ENCODE measurements around the gene BLM. TPM values are rescaled to one million over a fixed set of nuclear protein-coding genes. Genes with fewer than 3 reads are reported as not detected.
"Not testable (repeated sequence)": the region's sequence is repeated elsewhere in the genome, so short reads cannot be mapped to it uniquely, and the experiment has no call there.

Gene BLM
- total and polyA plus RNA-seq, 2 of the 4 experiments (the other 2 are of a cell fraction): 2.5 to 6.5 TPM

DNA sequence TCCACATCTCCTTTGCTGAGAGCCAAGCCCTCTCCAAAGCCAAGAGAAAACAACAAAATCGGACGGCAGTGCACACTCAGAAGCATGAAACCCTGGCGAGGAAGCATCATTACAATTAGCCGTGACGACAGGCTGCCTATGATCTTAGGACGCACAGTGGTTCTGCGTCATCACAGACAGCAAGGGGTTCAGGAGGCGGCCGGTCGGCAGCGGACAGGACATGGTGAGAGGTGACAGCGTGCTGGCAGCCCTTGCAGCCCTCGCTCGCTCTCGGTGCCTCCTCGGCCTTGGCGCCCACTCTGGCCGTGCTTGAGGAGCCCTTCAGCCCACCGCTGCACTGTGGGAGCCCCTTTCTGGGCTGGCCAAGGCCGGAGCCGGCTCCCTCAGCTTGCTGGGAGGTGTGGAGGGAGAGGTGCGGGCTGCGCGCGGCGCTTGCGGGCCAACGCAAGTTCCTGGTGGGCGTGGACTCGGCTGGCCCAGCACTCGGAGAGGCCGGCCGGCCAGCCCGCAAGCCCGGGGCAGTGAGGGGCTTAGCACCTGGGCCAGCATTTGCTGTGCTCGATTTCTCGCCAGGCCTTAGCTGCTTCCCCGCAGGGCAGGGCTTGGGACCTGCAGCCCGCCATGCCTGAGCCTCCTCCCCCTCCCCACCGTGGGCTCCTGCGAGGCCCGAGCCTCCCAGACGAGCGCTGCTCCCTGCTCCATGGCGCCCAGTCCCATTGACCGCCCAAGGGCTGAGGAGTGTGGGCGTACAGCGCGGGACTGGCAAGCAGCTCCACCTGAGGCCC is 108.2 kb downstream of the BLM start:
- H3K36me3 ChIP-seq (ENCODE audit: control insufficient read depth, insufficient read depth, low read length); dilution Hi-C loops (cut with HindIII; ENCODE audit: low sequenced_read_pairs, unreplicated experiment); H3K9me1 ChIP-seq (ENCODE audit: insufficient read depth, low read length); H3K4me3 ChIP-seq (ENCODE audit: insufficient read depth, low read depth, low read length); H3K4me2 ChIP-seq (ENCODE audit: low read depth, low read length); H3K79me1 ChIP-seq (ENCODE audit: low read depth in 1 of 2, low read length in 2 of 2); H2BK120ac ChIP-seq (ENCODE audit: low read depth, low read length); intact Hi-C loops (cut with micrococcal nuclease); H3K9ac ChIP-seq (ENCODE audit: low read depth, low read length); H3K9me3 ChIP-seq (ENCODE audit: control insufficient read depth, insufficient read depth, low read length); DNase-seq; H2AFZ ChIP-seq (replicated peaks; ENCODE audit: low read length, poor library complexity); CTCF ChIA-PET; H3K23ac ChIP-seq (ENCODE audit: low read depth, low read length); H2BK15ac ChIP-seq (ENCODE audit: low read depth, low read length); H3K27ac ChIP-seq (ENCODE audit: insufficient read depth, low read length); H2BK20ac ChIP-seq (ENCODE audit: low read depth, low read length); H3K4ac ChIP-seq (ENCODE audit: low read depth, low read length); H3K56ac ChIP-seq (ENCODE audit: extremely low read depth, insufficient read depth, low read length); H2BK5ac ChIP-seq (ENCODE audit: low read depth, low read length, poor library complexity, severe bottlenecking); BruUV-seq (replicated peaks); in situ Hi-C loops (cut with MboI; ENCODE audit: low sequenced_read_pairs); ATAC-seq (ENCODE audit: low read depth); H4K20me1 ChIP-seq (ENCODE audit: insufficient read depth, low read length); H4K5ac ChIP-seq (ENCODE audit: low read depth, low read length); H3K4me1 ChIP-seq (ENCODE audit: control insufficient read depth, insufficient read depth, low read length); POLR2A ChIA-PET (ENCODE audit: unreplicated experiment); H3K18ac ChIP-seq (ENCODE audit: low read depth, low read length); H4K8ac ChIP-seq (ENCODE audit: low read depth in 2 of 2, low read length in 2 of 2); H4K91ac ChIP-seq (ENCODE audit: insufficient read depth, low read depth, low read length); H3K14ac ChIP-seq (replicated peaks; ENCODE audit: low read depth, low read length); H2AK9ac ChIP-seq (replicated peaks; ENCODE audit: low read depth, low read length, poor library complexity); H2AK5ac ChIP-seq (ENCODE audit: low read depth, low read length): not testable (repeated sequence)
- WGBS, 2 experiments (ENCODE audit: extremely low coverage in 2 of 2, insufficient read length in 1 of 2): 93% methylated on average over 20 of the region's 49 CpGs; no CpG with 5 or more reads in 1 of the 2 experiments
- H3K27me3 ChIP-seq (ENCODE audit: control insufficient read depth, insufficient read depth, low read length): peaks cover 21% of the 10 kb centered on the region

DNA sequence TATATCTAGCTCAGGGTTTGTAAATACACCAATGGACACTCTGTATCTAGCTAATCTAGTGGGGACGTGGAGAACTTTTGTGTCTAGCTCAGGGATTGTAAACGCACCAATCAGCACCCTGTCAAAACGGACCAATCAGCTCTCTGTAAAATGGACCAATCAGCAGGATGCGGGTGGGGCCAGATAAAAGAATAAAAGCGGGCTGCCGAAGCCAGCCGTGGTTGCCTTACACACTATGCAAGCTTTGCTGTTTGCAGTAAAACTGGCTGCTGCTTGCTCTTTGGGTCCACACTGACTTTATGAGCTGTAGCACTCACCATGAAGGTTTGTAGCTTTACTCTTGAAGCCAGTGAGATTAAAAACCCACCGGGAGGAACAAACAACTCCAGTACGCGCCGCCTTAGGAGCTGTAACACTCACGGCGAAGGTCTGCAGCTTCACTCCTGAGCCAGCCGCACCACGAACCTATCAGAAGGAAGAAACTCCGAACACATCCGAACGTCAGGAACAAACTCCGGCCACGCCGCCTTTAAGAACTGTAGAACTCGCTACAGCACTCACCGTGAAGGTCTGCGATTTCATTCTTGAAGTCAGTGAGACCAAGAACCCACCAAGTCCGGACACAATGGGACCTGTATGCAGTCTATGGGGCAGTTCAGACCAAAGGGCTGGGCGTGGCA is 109.2 kb downstream of the BLM start:
- in situ Hi-C loops (cut with MboI; ENCODE audit: low sequenced_read_pairs); H2AK5ac ChIP-seq (ENCODE audit: low read depth, low read length); H2BK120ac ChIP-seq (ENCODE audit: low read depth, low read length); ATAC-seq (ENCODE audit: low read depth); H3K27ac ChIP-seq (ENCODE audit: insufficient read depth, low read length); H2BK20ac ChIP-seq (ENCODE audit: low read depth, low read length); H3K23ac ChIP-seq (ENCODE audit: low read depth, low read length); H4K5ac ChIP-seq (ENCODE audit: low read depth, low read length); H3K79me1 ChIP-seq (ENCODE audit: low read depth in 1 of 2, low read length in 2 of 2); H2BK5ac ChIP-seq (ENCODE audit: low read depth, low read length, poor library complexity, severe bottlenecking); H3K4me3 ChIP-seq (ENCODE audit: insufficient read depth, low read depth, low read length); BruUV-seq (replicated peaks); H3K56ac ChIP-seq (ENCODE audit: extremely low read depth, insufficient read depth, low read length); H4K91ac ChIP-seq (ENCODE audit: insufficient read depth, low read depth, low read length); H3K14ac ChIP-seq (replicated peaks; ENCODE audit: low read depth, low read length); dilution Hi-C loops (cut with HindIII; ENCODE audit: low sequenced_read_pairs, unreplicated experiment); H4K20me1 ChIP-seq (ENCODE audit: insufficient read depth, low read length); DNase-seq; H2AFZ ChIP-seq (replicated peaks; ENCODE audit: low read length, poor library complexity); H3K4ac ChIP-seq (ENCODE audit: low read depth, low read length); H3K9me1 ChIP-seq (ENCODE audit: insufficient read depth, low read length); H3K18ac ChIP-seq (ENCODE audit: low read depth, low read length); H2BK15ac ChIP-seq (ENCODE audit: low read depth, low read length); H3K36me3 ChIP-seq (ENCODE audit: control insufficient read depth, insufficient read depth, low read length); CTCF ChIA-PET; H3K9me3 ChIP-seq (ENCODE audit: control insufficient read depth, insufficient read depth, low read length); H3K4me1 ChIP-seq (ENCODE audit: control insufficient read depth, insufficient read depth, low read length); H3K9ac ChIP-seq (ENCODE audit: low read depth, low read length); H3K4me2 ChIP-seq (ENCODE audit: low read depth, low read length); intact Hi-C loops (cut with micrococcal nuclease); H2AK9ac ChIP-seq (replicated peaks; ENCODE audit: low read depth, low read length, poor library complexity); H4K8ac ChIP-seq (ENCODE audit: low read depth in 2 of 2, low read length in 2 of 2): not testable (repeated sequence)
- 88% methylated on average over 14 of the region's 26 CpGs; no CpG with 5 or more reads in 1 of the 2 experiments for WGBS, 2 experiments (ENCODE audit: extremely low coverage in 2 of 2, insufficient read length in 1 of 2)
- POLR2A ChIA-PET (ENCODE audit: unreplicated experiment): interaction anchor here (0.6 kb wide), 1 partner anchor 1581 kb away, joined by 3 read pairs; no protein-coding TSS in a partner anchor
- peaks cover 21% of the 10 kb centered on the region for H3K27me3 ChIP-seq (ENCODE audit: control insufficient read depth, insufficient read depth, low read length)
